SW480 (cell line): ENCODE data around the gene CD160.
"Not testable (repeated sequence)": the region's sequence is repeated elsewhere in the genome, so short reads cannot be mapped to it uniquely, and the experiment has no call there.

Experiments
- DNase-seq: peaks from one replicate; pipeline ENCODE4 v3.0.0-alpha.2; 2016; ENCODE audit warnings: low spot score

The CD160 gene

DNA sequence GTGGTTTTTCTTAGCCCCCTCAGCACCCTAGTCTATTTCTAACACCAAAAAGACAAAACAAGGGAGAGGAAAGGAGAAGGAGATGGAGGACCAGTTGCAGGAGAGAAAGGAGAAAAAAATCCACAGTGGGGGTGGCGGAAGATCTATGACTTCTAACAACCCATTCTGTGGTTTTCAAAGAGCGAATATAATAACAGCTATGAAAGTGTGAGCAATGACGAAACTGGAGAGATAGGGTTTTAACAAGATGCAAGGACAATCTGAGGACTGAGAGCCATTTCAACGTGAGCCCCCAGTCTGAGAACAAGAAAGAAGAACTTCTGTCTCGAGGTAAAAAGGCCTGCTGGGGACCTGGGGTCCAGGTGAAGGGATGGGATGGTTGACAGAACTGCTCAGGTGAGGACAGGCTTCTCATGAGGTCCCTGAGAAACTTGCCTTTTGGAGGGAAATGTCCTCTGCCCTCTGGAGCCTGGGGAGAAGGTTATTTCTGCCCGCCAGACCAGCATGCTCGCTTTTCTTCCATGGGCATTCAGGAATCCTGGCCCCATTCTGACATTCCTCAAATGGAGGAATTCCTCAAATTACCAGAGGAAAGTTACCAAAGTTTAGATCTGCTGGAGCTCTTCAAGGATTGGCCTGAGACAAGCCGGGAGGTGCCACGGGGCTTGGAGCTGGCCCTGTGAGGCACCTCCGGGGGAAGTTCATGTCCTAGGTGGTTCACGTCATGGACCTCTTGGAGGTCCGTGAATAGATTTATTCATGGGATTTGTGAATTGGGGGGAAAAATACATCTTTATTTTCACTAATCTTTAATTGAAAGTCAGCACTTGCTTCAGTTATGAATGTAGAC is at the start of gene CD160:
TSS of gene CD160 (plus strand) at position 270 of the 850 bp plus-strand sequence. CDS start 8,829 bp downstream, outside the sequence.
- no peak for DNase-seq

DNA sequence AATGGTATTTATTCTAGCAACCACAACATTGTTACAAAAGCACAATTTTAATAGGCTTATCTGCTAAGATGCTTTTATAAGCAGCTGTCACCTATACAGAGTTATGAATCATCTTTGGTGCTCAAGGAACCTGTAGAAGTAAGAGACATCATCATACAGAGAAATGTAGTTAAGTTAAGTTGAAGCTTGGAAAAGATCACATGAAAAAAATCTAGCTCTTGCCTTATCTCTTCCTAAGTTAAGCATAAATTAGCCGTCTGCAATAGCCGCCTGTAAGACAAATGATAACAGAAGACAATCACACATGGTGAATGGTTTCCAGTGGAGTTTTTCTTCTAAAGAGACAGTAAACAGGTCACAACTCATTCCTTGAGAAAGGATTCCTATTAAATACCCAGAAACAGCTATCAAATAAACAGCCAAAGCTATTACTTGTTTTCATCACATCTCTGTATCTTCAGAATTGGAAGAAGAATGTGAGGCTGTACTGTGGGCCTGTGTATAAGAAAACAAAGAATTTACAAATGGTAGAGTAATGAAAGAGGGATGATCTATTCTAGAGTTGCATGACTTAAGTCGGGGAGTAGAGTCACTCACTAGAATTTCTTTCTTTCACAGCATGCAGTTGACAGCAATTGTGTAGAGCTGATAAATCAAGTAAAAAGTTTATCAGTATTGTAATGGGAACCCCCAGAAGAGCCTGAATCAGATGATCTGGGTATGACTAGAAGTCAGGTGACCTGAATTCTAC is 48.1 kb upstream of the CD160 start:
- not testable (repeated sequence) for DNase-seq

- DNase-seq = not testable (repeated sequence)
Measured at GRCh38 chr1:145673217-145673616, 46.1 kb upstream of the CD160 start.

- DNase-seq = not testable (repeated sequence)
Measured at GRCh38 chr1:145684858-145685257, 34.4 kb upstream of the CD160 start.

GRCh38 chr1:145686078-145686477 is 33.2 kb upstream of the CD160 start:
- not testable (repeated sequence) for DNase-seq

DNA sequence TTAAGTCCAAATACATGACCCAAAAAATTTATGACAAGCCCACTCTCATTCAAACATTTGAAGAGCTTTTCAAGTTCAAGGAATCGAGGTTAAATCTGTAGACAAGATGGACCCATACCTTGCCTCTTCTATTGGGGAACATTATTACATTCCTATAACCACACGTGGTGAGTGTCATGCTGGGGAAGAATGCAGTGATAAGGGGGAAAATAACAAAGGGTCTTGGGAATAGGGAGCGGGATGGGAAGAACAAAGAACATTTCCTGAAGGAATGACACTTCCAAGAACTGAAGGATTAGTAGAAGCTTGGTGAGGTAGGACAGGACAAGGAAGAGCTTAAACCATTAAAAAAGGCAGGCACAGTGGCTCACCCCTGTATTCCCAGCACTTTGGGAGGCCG is 31.0 kb upstream of the CD160 start:
- no peak for DNase-seq

DNA sequence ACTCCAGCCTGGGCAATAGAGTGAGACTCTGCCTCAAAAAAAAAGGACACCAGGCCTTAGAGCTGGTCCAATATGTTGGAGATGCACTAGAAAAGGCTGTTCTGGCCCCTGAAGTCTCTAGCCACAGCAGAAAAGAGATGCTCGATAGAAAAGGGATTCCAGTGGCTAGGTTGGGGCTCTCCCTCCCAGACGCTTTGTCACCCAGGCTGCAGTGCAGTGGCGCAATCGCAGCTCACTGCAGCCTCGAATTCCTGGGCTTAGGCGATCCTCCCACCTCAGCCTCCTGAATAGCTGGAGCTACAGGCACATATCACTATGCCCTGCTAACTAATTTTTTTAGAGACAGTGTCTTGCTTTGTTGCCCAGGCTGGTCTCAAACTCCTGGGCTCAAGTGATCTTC is 30.4 kb upstream of the CD160 start:
- no peak for DNase-seq

DNA sequence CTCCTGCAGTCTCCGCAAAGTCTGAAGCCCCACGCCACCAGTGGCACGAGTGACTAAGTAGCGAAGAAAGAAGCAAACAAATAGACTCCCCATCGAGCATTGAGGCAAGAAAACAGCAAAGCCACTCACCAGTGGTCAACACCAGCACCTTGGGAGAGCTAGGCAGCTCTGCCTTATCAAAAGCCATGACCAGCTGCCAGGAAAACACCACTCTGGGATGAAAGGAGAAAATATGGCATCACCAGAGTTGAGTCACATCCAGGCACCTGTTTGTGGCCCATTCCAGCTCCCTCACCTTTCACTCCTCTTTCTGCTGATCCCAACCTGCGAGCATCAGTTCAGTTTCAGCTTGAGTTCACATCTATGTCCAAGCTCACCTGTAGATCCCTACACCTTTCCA is 29.4 kb upstream of the CD160 start:
- DNase-seq = no peak

DNA sequence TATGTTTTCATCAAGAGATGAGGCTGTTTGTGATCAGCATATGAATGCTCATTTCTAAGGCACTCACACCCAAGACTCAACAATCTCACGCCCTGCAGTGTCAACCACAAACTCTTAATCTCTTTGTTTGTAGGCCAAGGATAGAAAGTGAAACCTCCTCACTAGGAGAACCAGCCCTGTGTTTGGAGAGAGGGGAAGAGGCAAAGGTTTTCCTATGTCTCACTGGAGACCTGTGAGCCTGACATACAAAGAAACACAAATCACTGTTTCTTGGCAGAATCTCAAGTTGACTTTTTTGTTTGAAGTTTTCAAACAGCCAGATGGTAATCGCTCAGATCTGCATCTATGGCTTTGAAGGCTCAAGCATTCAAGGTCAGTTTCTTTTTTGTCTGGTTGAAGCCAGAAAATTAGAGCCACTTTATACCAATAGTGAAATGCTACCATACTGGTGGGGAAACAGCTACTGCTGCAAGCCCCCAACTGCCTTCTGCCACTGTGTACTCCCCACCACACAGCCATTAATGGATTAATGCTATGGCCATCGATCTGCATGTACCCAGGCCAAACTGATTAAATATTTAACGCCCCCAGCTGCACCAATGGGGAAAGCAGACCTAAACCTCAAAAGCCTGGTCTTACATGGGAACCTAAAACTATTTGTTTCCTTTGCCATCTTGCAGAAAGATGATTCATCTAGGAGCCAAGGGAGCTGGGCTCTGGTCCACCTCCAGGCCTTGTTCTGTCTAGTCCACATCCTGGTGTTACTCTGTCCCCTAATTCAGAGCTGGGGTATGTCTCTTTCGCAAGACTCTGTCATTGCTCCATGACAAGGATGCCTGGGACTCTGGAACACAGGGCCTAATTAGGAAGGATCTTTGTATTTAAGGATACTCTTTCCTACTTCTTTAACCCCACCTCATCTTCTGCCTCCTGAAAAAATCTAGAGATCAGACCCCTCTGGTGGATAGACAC is 28.4 kb upstream of the CD160 start:
- DNase-seq = peak; percentile 24

- no peak for DNase-seq
Measured at GRCh38 chr1:145692785-145693443, 26.4 kb upstream of the CD160 start.

GRCh38 chr1:145695821-145696629 is 23.3 kb upstream of the CD160 start:
- DNase-seq = no peak

- no peak for DNase-seq
Measured at GRCh38 chr1:145696630-145696960, 22.7 kb upstream of the CD160 start.

GRCh38 chr1:145701306-145701862 is 17.9 kb upstream of the CD160 start:
- DNase-seq = no peak

DNA sequence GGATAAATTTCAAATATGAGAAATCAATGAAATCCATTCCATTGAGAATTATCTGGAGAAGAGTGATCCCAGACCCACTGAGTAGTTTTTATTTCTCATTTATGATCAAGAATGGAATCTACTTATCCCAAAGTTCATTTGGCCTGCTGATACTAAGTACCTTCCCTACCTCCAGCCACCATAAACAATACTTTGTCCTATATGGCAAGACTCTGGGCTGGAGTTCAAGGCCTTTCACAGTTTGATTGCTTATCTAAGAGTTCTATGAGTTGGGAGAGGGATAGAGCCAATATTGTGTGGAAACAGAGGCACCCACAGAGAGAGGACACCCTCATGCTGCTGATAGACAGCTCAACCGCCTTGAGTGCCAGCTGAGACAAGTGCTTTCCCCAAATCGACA is 17.2 kb upstream of the CD160 start:
- DNase-seq = no peak

- DNase-seq = no peak
Measured at GRCh38 chr1:145702826-145703225, 16.5 kb upstream of the CD160 start.

DNA sequence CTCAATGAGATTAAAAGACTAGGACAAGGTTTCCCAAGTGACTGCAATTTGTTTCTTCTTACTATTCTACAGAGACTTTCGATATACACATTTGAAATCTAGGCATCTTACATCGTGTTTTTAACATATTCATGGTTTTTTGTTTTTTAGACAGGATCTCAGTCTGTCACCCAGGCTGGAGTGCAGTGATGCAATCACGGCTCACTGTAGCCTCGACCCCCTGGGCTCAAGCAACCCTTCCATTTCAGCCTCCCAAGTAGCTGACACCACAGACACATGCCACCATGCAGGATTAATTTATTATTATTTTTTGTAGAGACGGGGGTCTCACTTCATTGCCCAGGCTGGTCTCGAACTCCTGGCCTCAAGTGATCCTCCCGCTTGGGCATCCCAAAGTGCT is 13.7 kb upstream of the CD160 start:
- DNase-seq = no peak

GRCh38 chr1:145706086-145706664 is 13.1 kb upstream of the CD160 start:
- no peak for DNase-seq

DNA sequence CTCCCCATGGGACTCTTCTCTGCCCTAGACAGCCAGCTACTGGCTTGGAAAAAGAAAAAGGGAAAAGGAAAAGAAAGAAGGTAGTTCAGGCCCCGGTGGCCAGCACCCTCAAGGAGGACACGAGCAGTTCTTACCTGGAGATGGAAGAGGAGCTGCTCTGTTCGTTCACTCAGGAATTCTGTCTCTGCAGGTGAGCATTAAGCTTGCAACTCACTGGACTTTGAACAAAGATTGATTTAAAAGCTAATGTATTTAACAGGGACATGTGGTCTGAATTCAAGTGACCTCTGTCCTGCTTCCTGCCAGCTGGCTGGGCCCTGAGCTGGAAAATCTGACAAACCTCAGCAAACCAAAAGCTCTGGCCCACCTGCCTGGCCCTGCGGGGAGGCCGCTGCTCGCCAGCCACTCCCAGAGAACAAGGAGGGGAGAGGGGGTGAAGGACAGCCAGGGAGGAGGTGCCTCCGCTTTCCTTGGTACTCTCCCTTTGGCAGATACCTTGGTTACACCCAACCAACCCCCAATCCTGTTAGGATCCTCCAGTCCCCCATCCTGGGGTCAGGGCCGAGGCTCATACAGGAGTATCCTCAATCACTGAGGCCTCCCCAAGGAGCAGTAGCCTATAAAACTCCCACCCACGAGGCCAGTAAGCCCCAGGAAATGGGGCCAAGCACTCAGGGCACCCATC is 12.0 kb upstream of the CD160 start, which contains the start of gene PDZK1:
TSS of gene PDZK1 (minus strand) at position 186 of the 685 bp plus-strand sequence. CDS start 19,347 bp downstream, outside the sequence.
- DNase-seq = no peak

- DNase-seq = no peak
Measured at GRCh38 chr1:145708063-145708462, 11.2 kb upstream of the CD160 start.
